Left ventricle myocardium inferior (tissue), 1 donor: ENCODE data around the gene MGAT4D. TPM values are rescaled to one million over a fixed set of nuclear protein-coding genes. Genes with fewer than 3 reads are reported as not detected.

ENCODE experiments used
- DNase-seq: peaks from one replicate; pipeline ENCODE4 v3.0.0-alpha.2; 2020
- H3K27ac ChIP-seq: fragments of 200-600 bp; replicated peaks from 2 replicates; pipeline ENCODE4 v1.8.0; 2021
- H3K27me3 ChIP-seq: fragments of 200-600 bp; 2 replicates; pipeline ENCODE4 v1.8.0; 2021; ENCODE audit warnings: low read depth
- H3K36me3 ChIP-seq: fragments of 200-600 bp; 2 replicates; pipeline ENCODE4 v1.8.0; 2021
- H3K4me1 ChIP-seq: fragments of 200-600 bp; 2 replicates; pipeline ENCODE4 v1.8.0; 2021
- H3K4me3 ChIP-seq: fragments of 200-600 bp; 2 replicates; pipeline ENCODE4 v1.8.0; 2021; ENCODE audit warnings: mild to moderate bottlenecking, moderate library complexity
- H3K9me3 ChIP-seq: fragments of 200-600 bp; replicated peaks from 2 replicates; pipeline ENCODE4 v1.8.0; 2021
- CTCF ChIP-seq: fragments of 200-600 bp; IDR thresholded peaks from 2 replicates; pipeline ENCODE4 v1.8.0; 2021; ENCODE audit warnings: antibody characterized with exemption, mild to moderate bottlenecking, borderline replicate concordance
- intact Hi-C: fragments of 100-400 bp; cut with micrococcal nuclease; formaldehyde crosslinking; loops from one replicate; pipeline ENCODE4 v1.11.0; 2022
- total RNA-seq: library from RNA; stranded (reverse); fragmentation: NEBNext Ultra II Directional; extraction: Animal tissue kit (Norgen Biotek cat#: 25700); gene quantifications from one replicate; pipeline ENCODE4 v1.2.1, GENCODE V29; 2021
- donor health status: DM: no; HTN: yes; CAD: no; lungs with severe emphysema.

MGAT4D gene
- total RNA-seq, 1 donor from 2014 or later, result not detected

GRCh38 chr4:140483445-140483844 lies 14.6 kb downstream of the MGAT4D start:
- Histone ChIP-seq H3K9me3 (peaks cover 14% of the 10 kb centered on the region), H3K27ac (no peak overlapping the region), H3K4me1 (no peaks in the 10 kb centered on the region), H3K4me3 (no peak overlapping the region), H3K27me3 (no peaks in the 10 kb centered on the region), H3K36me3 (no peaks in the 10 kb centered on the region)
- no peak for TF ChIP-seq CTCF
- intact Hi-C loops, result no loop called here
- DNase-seq, result no peak

GRCh38 chr4:140472156-140472555 lies 25.9 kb downstream of the MGAT4D start:
- H3K9me3 ChIP-seq, result no peaks in the 10 kb centered on the region
- H3K4me3 ChIP-seq, result no peak overlapping the region
- intact Hi-C loops, result no loop called here
- no peak for DNase-seq
- H3K27me3 ChIP-seq, result no peaks in the 10 kb centered on the region
- no peaks in the 10 kb centered on the region for H3K4me1 ChIP-seq
- TF ChIP-seq CTCF, result no peak
- H3K36me3 ChIP-seq, result no peaks in the 10 kb centered on the region
- no peak overlapping the region for H3K27ac ChIP-seq

- Histone ChIP-seq H3K27me3 (no peaks in the 10 kb centered on the region), H3K4me3 (no peak overlapping the region), H3K36me3 (no peaks in the 10 kb centered on the region), H3K9me3 (no peaks in the 10 kb centered on the region), H3K27ac (no peak overlapping the region), H3K4me1 (no peaks in the 10 kb centered on the region)
- DNase-seq, result no peak
- no peak for TF ChIP-seq CTCF
- intact Hi-C loops, result no loop called here
Observed at GRCh38 chr4:140469791-140470733, 28.0 kb downstream of the MGAT4D start.

- Histone ChIP-seq H3K4me3 (no peak overlapping the region), H3K9me3 (no peaks in the 10 kb centered on the region), H3K27ac (no peak overlapping the region), H3K4me1 (no peaks in the 10 kb centered on the region), H3K36me3 (no peaks in the 10 kb centered on the region), H3K27me3 (no peaks in the 10 kb centered on the region)
- intact Hi-C loops, result no loop called here
- no peak for DNase-seq
- no peak for TF ChIP-seq CTCF
Observed at GRCh38 chr4:140466146-140466545, 31.9 kb downstream of the MGAT4D start.

GRCh38 chr4:140463614-140464013 lies 34.5 kb downstream of the MGAT4D start:
- DNase-seq, result no peak
- H3K27ac ChIP-seq, result no peak overlapping the region
- H3K27me3 ChIP-seq, result no peaks in the 10 kb centered on the region
- no peak overlapping the region for H3K4me3 ChIP-seq
- no peak for TF ChIP-seq CTCF
- no peaks in the 10 kb centered on the region for H3K9me3 ChIP-seq
- intact Hi-C loops, result no loop called here
- no peaks in the 10 kb centered on the region for H3K36me3 ChIP-seq
- no peaks in the 10 kb centered on the region for H3K4me1 ChIP-seq
